Progenitor cell of endocrine pancreas (in vitro differentiated cells): ENCODE results near the gene CETN1. TPM values are rescaled to one million over a fixed set of nuclear protein-coding genes. Genes with fewer than 3 reads are reported as not detected.

ENCODE experiments used
- DNase-seq: peaks from one replicate; pipeline ENCODE4 v3.0.0; 2021; ENCODE audit warnings: low spot score; ENCODE audit not compliant: unreplicated experiment
- H3K27ac Mint-ChIP-seq: 2 replicates; pipeline ENCODE4 v1.8.0; 2021; ENCODE audit warnings: mild to moderate bottlenecking, moderate library complexity, mixed read lengths
- H3K27me3 Mint-ChIP-seq: 2 replicates; pipeline ENCODE4 v1.8.0; 2021; ENCODE audit warnings: mixed read lengths
- H3K36me3 Mint-ChIP-seq: 2 replicates; pipeline ENCODE4 v1.8.0; 2022; ENCODE audit warnings: mixed read lengths; ENCODE audit not compliant: insufficient read depth
- H3K4me1 Mint-ChIP-seq: 2 replicates; pipeline ENCODE4 v1.8.0; 2021; ENCODE audit warnings: low read depth, mixed read lengths
- H3K4me3 Mint-ChIP-seq: 2 replicates; pipeline ENCODE4 v1.8.0; 2021; ENCODE audit warnings: low read depth, mild to moderate bottlenecking, moderate library complexity, mixed read lengths
- H3K9me3 Mint-ChIP-seq: 2 replicates; pipeline ENCODE4 v1.8.0; 2021; ENCODE audit warnings: low read depth, mixed read lengths
- total RNA-seq: library from RNA; stranded (reverse); gene quantifications from 2 replicates; pipeline ENCODE4 v1.2.1, GENCODE V29; 2021
- TF ChIP-seq, protein P1 (sequence below): fragments of 200-600 bp; sonication (generic); IDR thresholded peaks from one replicate; pipeline ENCODE4 v1.5.0; 2021; ENCODE audit warnings: antibody characterized with exemption, mild to moderate bottlenecking; ENCODE audit not compliant: unreplicated experiment

The CETN1 gene
- total RNA-seq, 1 donor from 2014 or later = not detected

DNA sequence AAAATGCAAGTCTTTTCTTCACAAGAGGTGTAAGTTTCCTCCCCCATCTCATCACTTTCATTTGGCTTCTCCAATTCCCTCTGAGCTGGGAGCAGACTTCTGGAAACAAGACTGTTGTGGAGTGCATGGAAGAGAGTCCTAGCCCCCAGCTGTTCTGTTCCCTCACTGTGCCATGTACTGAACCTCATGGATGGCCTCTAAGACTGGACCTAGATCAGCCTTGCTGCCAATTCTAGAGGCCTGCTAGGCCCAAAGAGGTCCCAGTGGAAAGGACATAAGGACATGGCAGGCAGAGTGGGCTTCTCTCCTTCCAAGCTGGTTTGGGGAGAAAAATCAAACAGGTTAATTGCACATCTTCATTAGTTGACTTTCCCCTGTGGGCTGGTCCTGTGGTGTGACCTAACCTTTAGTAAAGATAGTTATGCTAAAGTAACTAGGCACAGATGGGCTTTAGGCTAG is 7.3 kb upstream of the CETN1 start:
- Mint-ChIP-seq H3K27ac (no peak overlapping the region), H3K9me3 (no peaks in the 10 kb centered on the region), H3K36me3 (no peaks in the 10 kb centered on the region), H3K4me1 (peaks cover 2% of the 10 kb centered on the region), H3K27me3 (no peaks in the 10 kb centered on the region), H3K4me3 (no peak overlapping the region)
- no peak for DNase-seq
- TF ChIP-seq, protein P1, sequence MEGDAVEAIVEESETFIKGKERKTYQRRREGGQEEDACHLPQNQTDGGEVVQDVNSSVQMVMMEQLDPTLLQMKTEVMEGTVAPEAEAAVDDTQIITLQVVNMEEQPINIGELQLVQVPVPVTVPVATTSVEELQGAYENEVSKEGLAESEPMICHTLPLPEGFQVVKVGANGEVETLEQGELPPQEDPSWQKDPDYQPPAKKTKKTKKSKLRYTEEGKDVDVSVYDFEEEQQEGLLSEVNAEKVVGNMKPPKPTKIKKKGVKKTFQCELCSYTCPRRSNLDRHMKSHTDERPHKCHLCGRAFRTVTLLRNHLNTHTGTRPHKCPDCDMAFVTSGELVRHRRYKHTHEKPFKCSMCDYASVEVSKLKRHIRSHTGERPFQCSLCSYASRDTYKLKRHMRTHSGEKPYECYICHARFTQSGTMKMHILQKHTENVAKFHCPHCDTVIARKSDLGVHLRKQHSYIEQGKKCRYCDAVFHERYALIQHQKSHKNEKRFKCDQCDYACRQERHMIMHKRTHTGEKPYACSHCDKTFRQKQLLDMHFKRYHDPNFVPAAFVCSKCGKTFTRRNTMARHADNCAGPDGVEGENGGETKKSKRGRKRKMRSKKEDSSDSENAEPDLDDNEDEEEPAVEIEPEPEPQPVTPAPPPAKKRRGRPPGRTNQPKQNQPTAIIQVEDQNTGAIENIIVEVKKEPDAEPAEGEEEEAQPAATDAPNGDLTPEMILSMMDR = no peak

DNA sequence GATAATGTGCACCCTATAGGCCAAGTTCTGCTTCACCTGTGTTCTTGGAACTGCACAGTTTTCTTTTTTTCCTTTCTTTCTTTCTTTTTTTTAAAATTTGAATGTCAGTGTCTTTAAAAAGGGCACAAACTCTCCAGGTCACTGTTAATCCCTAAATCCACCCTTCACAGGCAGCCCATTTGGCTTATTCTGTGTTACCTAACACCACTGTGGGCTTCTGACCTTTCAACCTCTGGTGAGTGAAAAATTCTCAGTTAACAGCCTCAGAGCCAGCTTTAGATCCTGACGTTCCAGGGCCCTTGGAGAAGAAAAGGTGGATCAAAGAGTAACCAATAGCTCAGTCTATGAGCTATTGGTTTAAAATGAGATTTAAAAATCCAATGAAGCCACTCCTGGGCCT is 6.8 kb upstream of the CETN1 start:
- Mint-ChIP-seq H3K27ac (no peak overlapping the region), H3K4me1 (peaks cover 2% of the 10 kb centered on the region), H3K27me3 (no peaks in the 10 kb centered on the region), H3K36me3 (no peaks in the 10 kb centered on the region), H3K4me3 (no peak overlapping the region), H3K9me3 (no peaks in the 10 kb centered on the region)
- TF ChIP-seq, protein P1 = no peak
- DNase-seq = no peak

DNA sequence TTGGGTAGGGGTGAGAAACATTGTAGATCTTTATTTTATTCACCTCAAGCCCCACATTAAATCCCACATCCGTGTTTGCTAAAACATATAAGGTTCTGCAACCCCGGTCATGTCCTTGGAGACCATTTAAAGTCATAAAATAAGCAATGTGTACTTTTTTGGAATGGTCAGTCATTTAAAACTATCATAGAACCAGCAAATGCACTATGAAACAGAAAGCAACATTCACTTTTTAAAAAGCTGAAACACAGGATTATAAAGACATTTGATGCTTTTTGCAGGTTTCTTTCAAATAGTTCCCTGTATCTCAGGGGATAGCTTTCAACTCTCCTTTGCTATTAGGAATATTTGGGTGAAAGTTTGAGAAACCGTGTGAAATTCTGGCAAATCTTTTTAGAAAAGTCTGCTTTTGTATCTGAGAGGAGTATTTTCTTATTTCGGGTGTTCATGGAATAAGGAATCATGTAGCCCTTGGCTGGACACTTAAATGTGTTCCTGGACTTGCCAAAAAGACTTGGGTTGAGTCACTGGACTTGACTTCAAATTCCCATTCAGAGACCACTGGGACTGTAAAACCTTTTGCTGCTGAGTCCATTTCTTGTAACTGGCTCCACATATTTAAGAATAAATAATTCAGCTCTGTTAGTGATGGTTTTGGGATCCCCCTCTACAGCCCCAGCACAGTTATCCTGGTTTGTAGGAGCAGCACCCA is 5.9 kb upstream of the CETN1 start:
- Mint-ChIP-seq H3K27me3 (no peaks in the 10 kb centered on the region), H3K36me3 (no peaks in the 10 kb centered on the region), H3K4me3 (no peak overlapping the region), H3K9me3 (no peaks in the 10 kb centered on the region), H3K27ac (no peak overlapping the region), H3K4me1 (peaks cover 2% of the 10 kb centered on the region)
- no peak for DNase-seq
- TF ChIP-seq, protein P1 = no peak

DNA sequence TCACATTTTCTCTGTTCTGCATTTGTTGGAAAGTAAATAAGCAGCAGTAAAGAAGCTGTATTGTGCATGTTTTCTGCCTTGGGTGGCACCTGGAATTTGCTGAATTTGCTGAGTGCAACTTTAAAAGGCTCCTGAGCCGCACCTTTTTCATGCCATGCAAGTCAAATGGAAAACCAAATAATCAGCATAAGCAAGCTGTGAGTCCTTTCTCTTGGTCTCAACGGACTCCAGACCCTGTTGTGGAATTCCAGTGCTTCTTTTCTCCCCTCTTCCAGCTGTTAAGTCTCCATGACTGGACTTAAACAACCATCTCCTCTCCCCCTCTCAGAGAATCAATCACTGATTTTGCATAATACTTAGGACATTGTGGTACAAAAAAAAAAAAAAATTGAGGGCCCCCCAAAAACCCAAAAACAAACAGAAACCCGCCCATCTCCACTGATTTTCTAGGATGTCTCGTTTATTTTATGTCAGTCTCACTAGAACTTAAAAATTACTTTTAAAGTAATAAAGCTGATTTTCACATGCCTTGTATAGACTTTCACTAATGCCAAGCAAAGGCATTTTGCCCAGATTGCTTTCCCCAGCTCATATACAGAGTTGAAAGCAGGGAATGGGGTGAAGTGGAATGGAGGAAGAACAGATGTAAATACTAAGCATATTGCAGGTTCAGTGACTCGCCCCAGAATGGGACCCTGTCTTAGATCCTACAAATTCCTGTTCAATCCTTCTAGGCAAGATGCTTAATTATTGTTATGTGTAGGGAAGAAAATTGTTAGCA is 5.1 kb upstream of the CETN1 start:
- DNase-seq = no peak
- no peak overlapping the region for H3K27ac Mint-ChIP-seq

DNA sequence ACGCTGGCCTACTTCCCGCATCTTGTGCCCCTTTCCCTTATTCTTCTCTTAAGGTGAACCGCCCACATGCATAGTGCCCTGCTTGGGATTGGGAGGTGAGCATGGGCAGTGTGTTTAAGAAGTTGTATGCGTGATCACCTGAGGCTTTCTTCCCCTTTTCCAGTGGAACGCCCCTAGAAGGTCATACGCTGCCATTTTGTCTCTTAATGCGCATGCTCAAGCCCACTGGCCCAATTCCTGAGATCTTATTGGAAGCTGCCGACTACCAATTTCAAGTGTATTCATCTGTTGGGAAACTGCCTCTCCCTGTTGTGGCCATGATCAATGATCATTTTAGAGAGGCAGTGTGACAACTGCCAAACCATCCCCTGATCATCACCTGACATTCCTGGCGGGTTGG is 3.3 kb upstream of the CETN1 start:
- Mint-ChIP-seq H3K27ac (no peak overlapping the region), H3K27me3 (no peaks in the 10 kb centered on the region), H3K4me1 (peaks cover 2% of the 10 kb centered on the region), H3K4me3 (no peak overlapping the region), H3K9me3 (peaks cover 4% of the 10 kb centered on the region), H3K36me3 (no peaks in the 10 kb centered on the region)
- no peak for DNase-seq
- TF ChIP-seq, protein P1 = no peak

More for the DNA sequence above, 5.1 kb upstream of the CETN1 start:
- no peaks in the 10 kb centered on the region for H3K36me3 Mint-ChIP-seq
- H3K4me1 Mint-ChIP-seq = peaks cover 2% of the 10 kb centered on the region
- TF ChIP-seq, protein P1 = no peak
- H3K9me3 Mint-ChIP-seq = no peaks in the 10 kb centered on the region
- no peak overlapping the region for H3K4me3 Mint-ChIP-seq
- no peaks in the 10 kb centered on the region for H3K27me3 Mint-ChIP-seq
